Immature natural killer cell (primary cell): ENCODE measurements around the gene TMEM215. TPM values are rescaled to one million over a fixed set of nuclear protein-coding genes. Genes with fewer than 3 reads are reported as not detected.
"Not testable (repeated sequence)": the region's sequence is repeated elsewhere in the genome, so short reads cannot be mapped to it uniquely, and the experiment has no call there.

Experiments
- DNase-seq, 3 donors: peaks; one replicate each; pipeline ENCODE4 v3.0.0; 2022; ENCODE audit warnings: mixed read lengths in 1 of 3
- H3K27ac Mint-ChIP-seq, 6 donors: one replicate each; pipeline ENCODE4 v1.8.0; 2020; ENCODE audit warnings: mixed read lengths in 6 of 6, mild to moderate bottlenecking in 5 of 6, inconsistent platforms in 4 of 6, moderate library complexity in 3 of 6
- H3K27me3 Mint-ChIP-seq, 3 donors: one replicate each; pipeline ENCODE4 v1.8.0; 2020 to 2021; ENCODE audit warnings: low read depth in 3 of 3, mild to moderate bottlenecking in 3 of 3, mixed read lengths in 3 of 3, moderate library complexity in 3 of 3, inconsistent platforms in 1 of 3
- H3K36me3 Mint-ChIP-seq, 3 donors: one replicate each; pipeline ENCODE4 v1.8.0; 2020; ENCODE audit warnings: mixed read lengths in 3 of 3, inconsistent platforms in 2 of 3, mild to moderate bottlenecking in 2 of 3
- H3K4me1 Mint-ChIP-seq, 2 donors: one replicate each; pipeline ENCODE4 v1.8.0; 2020; ENCODE audit warnings: inconsistent platforms in 2 of 2, mild to moderate bottlenecking in 2 of 2, mixed read lengths in 2 of 2, moderate library complexity in 1 of 2
- H3K4me3 Mint-ChIP-seq, 5 donors: one replicate each; pipeline ENCODE4 v1.8.0; 2020; ENCODE audit warnings: mild to moderate bottlenecking in 5 of 5, mixed read lengths in 5 of 5, inconsistent platforms in 3 of 5, moderate library complexity in 3 of 5
- H3K9me3 Mint-ChIP-seq, 6 donors: one replicate each; pipeline ENCODE4 v1.8.0; 2020; ENCODE audit warnings: mild to moderate bottlenecking in 6 of 6, mixed read lengths in 6 of 6, inconsistent platforms in 4 of 6, moderate library complexity in 3 of 6
- polyA plus RNA-seq, 3 donors: library from polyadenylated mRNA; unstranded; fragments of 300-500 nt; fragmentation: Illumina TruSeq; gene quantifications; one replicate each; pipeline ENCODE4 v1.2.3, GENCODE V29; 2021

TMEM215 gene
- polyA plus RNA-seq, 3 donors from 2014 or later, result not detected

GRCh38 chr9:32796015-32796414 is 12.7 kb downstream of the TMEM215 start:
- peaks cover 9 to 26% (median 14%) of the 10 kb centered on the region in 6 donors for H3K9me3 Mint-ChIP-seq
- not testable (repeated sequence) for H3K4me1 Mint-ChIP-seq, H3K36me3 Mint-ChIP-seq, H3K27me3 Mint-ChIP-seq, DNase-seq, H3K27ac Mint-ChIP-seq, H3K4me3 Mint-ChIP-seq

GRCh38 chr9:32801530-32801929 is 18.2 kb downstream of the TMEM215 start:
- H3K27me3 Mint-ChIP-seq, result peaks cover 0 to 4% (median 3%) of the 10 kb centered on the region in 3 donors
- no peak for DNase-seq
- no peak overlapping the region for H3K27ac Mint-ChIP-seq
- H3K4me3 Mint-ChIP-seq, result no peak overlapping the region
- H3K36me3 Mint-ChIP-seq, result no peaks in the 10 kb centered on the region
- H3K4me1 Mint-ChIP-seq, result no peaks in the 10 kb centered on the region
- peaks cover 2 to 27% (median 4%) of the 10 kb centered on the region in 6 donors for H3K9me3 Mint-ChIP-seq

GRCh38 chr9:32807217-32807616 is 23.9 kb downstream of the TMEM215 start:
- no peak for DNase-seq
- H3K9me3 Mint-ChIP-seq, result peaks cover 2 to 25% (median 7%) of the 10 kb centered on the region in 6 donors
- H3K36me3 Mint-ChIP-seq, result no peaks in the 10 kb centered on the region
- H3K27me3 Mint-ChIP-seq, result peaks cover 0 to 8% (median 5%) of the 10 kb centered on the region in 3 donors
- no peaks in the 10 kb centered on the region for H3K4me1 Mint-ChIP-seq
- no peak overlapping the region for H3K27ac Mint-ChIP-seq
- no peak overlapping the region for H3K4me3 Mint-ChIP-seq

DNA sequence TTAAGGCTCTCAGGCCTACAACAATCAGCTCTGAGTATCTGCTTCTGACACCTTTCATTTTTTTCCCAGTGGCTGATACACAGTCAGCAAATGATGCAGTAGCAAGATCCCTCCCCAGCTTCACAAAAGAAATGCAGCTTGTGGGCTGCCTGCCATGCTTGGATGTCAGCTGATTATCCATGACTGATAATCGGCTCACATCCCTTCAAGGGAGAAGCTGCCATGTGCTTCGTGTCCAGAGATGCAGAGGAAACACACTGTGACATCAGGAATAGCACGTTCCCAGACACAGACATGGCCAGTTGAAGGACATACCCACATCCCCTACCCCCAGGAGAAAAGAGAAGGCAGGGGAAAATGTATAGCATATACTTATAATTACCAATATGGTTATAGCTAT is 27.9 kb downstream of the TMEM215 start:
- Mint-ChIP-seq H3K27ac (no peak overlapping the region), H3K4me3 (no peak overlapping the region), H3K27me3 (peaks cover 0 to 16% (median 2%) of the 10 kb centered on the region in 3 donors), H3K36me3 (no peaks in the 10 kb centered on the region), H3K9me3 (peaks cover 0 to 25% (median 5%) of the 10 kb centered on the region in 6 donors), H3K4me1 (no peaks in the 10 kb centered on the region)
- DNase-seq, result no peak

GRCh38 chr9:32820322-32820721 is 37.0 kb downstream of the TMEM215 start:
- no peaks in the 10 kb centered on the region for H3K36me3 Mint-ChIP-seq
- peaks cover 0 to 2% (median 0%) of the 10 kb centered on the region in 6 donors for H3K9me3 Mint-ChIP-seq
- DNase-seq, result no peak
- no peak overlapping the region for H3K27ac Mint-ChIP-seq
- no peak overlapping the region for H3K4me3 Mint-ChIP-seq
- no peaks in the 10 kb centered on the region for H3K4me1 Mint-ChIP-seq
- H3K27me3 Mint-ChIP-seq, result peaks cover 2 to 7% (median 5%) of the 10 kb centered on the region in 3 donors

GRCh38 chr9:32823101-32823500 is 39.8 kb downstream of the TMEM215 start:
- DNase-seq, result no peak
- no peak overlapping the region for H3K27ac Mint-ChIP-seq
- no peaks in the 10 kb centered on the region for H3K36me3 Mint-ChIP-seq
- no peaks in the 10 kb centered on the region for H3K4me1 Mint-ChIP-seq
- peaks cover 0 to 3% (median 0%) of the 10 kb centered on the region in 6 donors for H3K9me3 Mint-ChIP-seq
- no peak overlapping the region for H3K4me3 Mint-ChIP-seq
- H3K27me3 Mint-ChIP-seq, result peaks cover 2 to 6% (median 5%) of the 10 kb centered on the region in 3 donors

DNA sequence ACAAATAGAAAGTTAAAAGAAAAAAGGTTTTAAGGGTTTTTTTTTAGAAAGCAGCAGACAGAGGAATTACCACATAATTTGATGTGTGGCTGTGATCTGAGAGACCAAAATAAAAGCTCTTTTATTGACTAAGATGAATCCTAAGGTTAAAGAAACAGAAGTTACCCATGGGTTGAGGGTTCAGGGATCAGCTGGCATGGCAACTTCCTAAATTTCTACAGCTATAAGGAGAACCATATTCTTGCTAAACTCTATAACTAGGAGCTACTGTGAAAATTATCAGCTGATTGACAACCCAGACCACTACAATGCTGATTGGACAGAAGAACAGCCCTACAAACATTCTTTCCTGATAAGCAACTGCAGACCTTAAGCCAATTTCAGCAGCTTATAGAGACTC is 40.2 kb downstream of the TMEM215 start:
- Mint-ChIP-seq H3K27ac (no peak overlapping the region), H3K4me1 (no peaks in the 10 kb centered on the region), H3K4me3 (no peak overlapping the region), H3K36me3 (no peaks in the 10 kb centered on the region), H3K27me3 (peaks cover 2 to 7% (median 5%) of the 10 kb centered on the region in 3 donors), H3K9me3 (peaks cover 0 to 3% (median 0%) of the 10 kb centered on the region in 6 donors)
- no peak for DNase-seq

DNA sequence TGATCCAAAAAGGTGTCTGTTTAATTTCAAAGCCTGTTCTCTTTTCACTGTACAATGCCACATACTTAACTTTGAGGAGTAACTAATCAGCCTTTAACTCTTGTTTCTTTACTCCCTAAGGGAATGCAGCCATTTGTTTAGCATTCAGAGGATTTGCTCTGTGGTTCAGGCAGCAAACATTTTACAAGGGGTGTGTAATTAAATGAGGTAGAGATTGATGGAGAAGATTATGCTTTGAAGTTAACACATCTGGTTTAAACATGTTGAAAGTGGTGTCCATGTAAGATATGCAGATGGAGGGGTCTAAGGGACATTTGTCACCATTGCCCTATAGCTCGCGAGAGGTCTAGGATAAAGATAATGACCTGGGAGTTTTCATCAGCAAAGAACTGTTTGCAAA is 41.9 kb downstream of the TMEM215 start:
- Mint-ChIP-seq H3K9me3 (peaks cover 0 to 5% (median 0%) of the 10 kb centered on the region in 6 donors), H3K27me3 (peaks cover 4 to 7% (median 5%) of the 10 kb centered on the region in 3 donors), H3K36me3 (no peaks in the 10 kb centered on the region), H3K4me1 (no peaks in the 10 kb centered on the region), H3K4me3 (no peak overlapping the region), H3K27ac (no peak overlapping the region)
- no peak for DNase-seq

GRCh38 chr9:32828861-32829260 is 45.5 kb downstream of the TMEM215 start:
- Mint-ChIP-seq H3K4me1 (no peaks in the 10 kb centered on the region), H3K27me3 (peaks cover 2 to 7% (median 3%) of the 10 kb centered on the region in 3 donors), H3K9me3 (peaks cover 0 to 4% (median 0%) of the 10 kb centered on the region in 6 donors), H3K36me3 (no peaks in the 10 kb centered on the region), H3K4me3 (no peak overlapping the region), H3K27ac (no peak overlapping the region)
- DNase-seq, result no peak

DNA sequence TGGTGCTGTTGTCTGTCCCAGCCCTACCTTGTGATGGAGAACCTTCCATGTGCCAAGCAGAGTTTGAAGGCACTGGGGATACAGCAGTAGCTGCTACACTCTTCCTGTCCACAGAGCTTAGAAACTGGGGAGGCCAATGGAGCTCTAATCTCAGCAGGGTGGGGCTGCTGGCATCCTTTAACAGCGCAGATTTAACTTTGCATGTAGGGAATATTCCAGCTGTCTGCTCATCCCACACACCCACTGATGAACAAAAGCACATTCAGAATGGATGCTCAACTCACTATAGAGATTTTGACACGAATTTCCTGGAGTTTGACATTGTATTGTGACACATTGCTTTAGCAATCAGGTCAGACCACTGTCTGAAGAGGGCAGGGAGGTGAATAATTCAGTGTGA is 49.0 kb downstream of the TMEM215 start:
- no peak overlapping the region for H3K4me3 Mint-ChIP-seq
- peaks cover 0 to 4% (median 0%) of the 10 kb centered on the region in 6 donors for H3K9me3 Mint-ChIP-seq
- peaks cover 3 to 7% (median 3%) of the 10 kb centered on the region in 3 donors for H3K27me3 Mint-ChIP-seq
- H3K27ac Mint-ChIP-seq, result no peak overlapping the region
- no peaks in the 10 kb centered on the region for H3K36me3 Mint-ChIP-seq
- no peak for DNase-seq
- no peaks in the 10 kb centered on the region for H3K4me1 Mint-ChIP-seq

Other genes starting within 250 kb of the TMEM215 start
- gene SMIM27, start 231.2 kb upstream of the TMEM215 start, polyA plus RNA-seq, result 100 to 1,000 TPM in 1 of 3 donors, 10 to 100 TPM in 2; 37.2 to 122 (median 72.6) TPM
- 10 to 100 TPM; 13.9 to 28.4 (median 22.4) TPM for gene TOPORS, start 231.0 kb upstream of the TMEM215 start, polyA plus RNA-seq
- 100 to 1,000 TPM in 1 of 3 donors, 10 to 100 TPM in 2; 80.8 to 110 (median 84.9) TPM for gene NDUFB6, start 210.4 kb upstream of the TMEM215 start, polyA plus RNA-seq
- gene TAF1L, start 147.9 kb upstream of the TMEM215 start, polyA plus RNA-seq, result not detected
- 10 to 100 TPM; 32.7 to 43.1 (median 33.8) TPM for gene APTX, start 218.1 kb downstream of the TMEM215 start, polyA plus RNA-seq
- 100 to 1,000 TPM in 1 of 3 donors, 10 to 100 TPM in 2; 64.2 to 108 (median 95.2) TPM for gene DNAJA1, start 241.7 kb downstream of the TMEM215 start, polyA plus RNA-seq